Smooth muscle cell (in vitro differentiated cells): ENCODE measurements around the gene MATCAP1. TPM values are rescaled to one million over a fixed set of nuclear protein-coding genes. Genes with fewer than 3 reads are reported as not detected.

Source experiments
- DNase-seq: peaks from one replicate; lab custom pipeline; 2025; ENCODE audit not compliant: unreplicated experiment; lab: John Stamatoyannopoulos, UW
- H2AFZ ChIP-seq: fragments of 200-600 bp; sonication (generic); 2 replicates; pipeline ENCODE4 v1.6.0; 2016; ENCODE audit warnings: antibody characterized with exemption, low read depth, mild to moderate bottlenecking
- H3F3A ChIP-seq: fragments of 200-600 bp; sonication (generic); 2 replicates; pipeline ENCODE4 v1.6.0; 2017; ENCODE audit warnings: antibody characterized with exemption, low read depth
- H3K27ac ChIP-seq: fragments of 200-600 bp; sonication (generic); 2 replicates; pipeline ENCODE4 v1.5.1; 2016; ENCODE audit warnings: low read depth, mild to moderate bottlenecking
- H3K27me3 ChIP-seq: fragments of 200-600 bp; sonication (generic); 2 replicates; pipeline ENCODE4 v1.6.1; 2016; ENCODE audit warnings: low read depth, mild to moderate bottlenecking
- H3K36me3 ChIP-seq: fragments of 200-600 bp; sonication (generic); 2 replicates; pipeline ENCODE4 v1.5.1; 2016; ENCODE audit warnings: low read depth
- H3K4me1 ChIP-seq: fragments of 200-600 bp; sonication (generic); 2 replicates; pipeline ENCODE4 v1.5.1; 2016; ENCODE audit warnings: low read depth
- H3K4me2 ChIP-seq: fragments of 200-600 bp; sonication (generic); 2 replicates; pipeline ENCODE4 v1.6.0; 2016; ENCODE audit warnings: mild to moderate bottlenecking
- H3K4me3 ChIP-seq: fragments of 200-600 bp; sonication (generic); 2 replicates; pipeline ENCODE4 v1.5.1; 2016; ENCODE audit warnings: mild to moderate bottlenecking
- H3K79me2 ChIP-seq: fragments of 200-600 bp; sonication (generic); 2 replicates; pipeline ENCODE4 v1.6.0; 2016; ENCODE audit warnings: low read depth, mild to moderate bottlenecking
- H3K9ac ChIP-seq: fragments of 200-600 bp; sonication (generic); 2 replicates; pipeline ENCODE4 v1.6.0; 2016; ENCODE audit warnings: low read depth
- H3K9me3 ChIP-seq: fragments of 200-600 bp; sonication (generic); replicated peaks from 2 replicates; pipeline ENCODE4 v1.5.1; 2016; ENCODE audit warnings: low read depth
- H4K20me1 ChIP-seq: fragments of 200-600 bp; sonication (generic); 2 replicates; pipeline ENCODE4 v1.6.0; 2016; ENCODE audit warnings: low read depth
- CTCF ChIP-seq: fragments of 200-600 bp; sonication (generic); IDR thresholded peaks from 2 replicates; pipeline ENCODE4 v1.5.1; 2017; ENCODE audit warnings: borderline replicate concordance, mild to moderate bottlenecking, antibody characterized with exemption; ENCODE audit not compliant: insufficient read depth, poor library complexity, severe bottlenecking
- whole genome bisulfite sequencing: methylation state at CpG from one replicate; pipeline ENCODE4 v1.1.7; 2016; ENCODE audit warnings: low lambda C conversion rate; 5-methylcytosine and 5-hydroxymethylcytosine counted together
- polyA plus RNA-seq: library from polyadenylated mRNA; unstranded; fragments of >200 nt; fragmentation: Nextera tagmentation; extraction: Ambion mirVana; gene quantifications from 2 replicates; pipeline ENCODE4 v1.2.1, GENCODE V29; 2016
- total RNA-seq: library from RNA; depleted of rRNA; stranded (reverse); fragments of >200 nt; gene quantifications from 2 replicates; pipeline ENCODE4 v1.2.3, GENCODE V29; 2014

Gene MATCAP1
- total and polyA plus RNA-seq, 2 experiments from 2014 or later: 24.0 to 24.7 TPM

- Histone ChIP-seq H3K4me3 (no peak overlapping the region), H3F3A (no peaks in the 10 kb centered on the region), H4K20me1 (no peaks in the 10 kb centered on the region), H2AFZ (no peak overlapping the region), H3K4me1 (no peaks in the 10 kb centered on the region), H3K9me3 (no peaks in the 10 kb centered on the region), H3K27me3 (no peaks in the 10 kb centered on the region), H3K79me2 (no peaks in the 10 kb centered on the region), H3K36me3 (no peaks in the 10 kb centered on the region), H3K9ac (no peak overlapping the region), H3K4me2 (no peak overlapping the region), H3K27ac (no peak overlapping the region)
- WGBS: 94% methylated on average over 8 of the region's 8 CpGs
- DNase-seq: no peak
- no peak for TF ChIP-seq CTCF
These were observed 22.5 kb upstream of the MATCAP1 start for GRCh38 chr16:67206129-67206837.

GRCh38 chr16:67204076-67204475, 20.3 kb upstream of the MATCAP1 start:
- 91% methylated on average over 4 of the region's 4 CpGs for WGBS

GRCh38 chr16:67202956-67203493, 19.3 kb upstream of the MATCAP1 start:
- Histone ChIP-seq H3K4me1 (no peaks in the 10 kb centered on the region), H3K36me3 (no peaks in the 10 kb centered on the region), H3K9ac (no peak overlapping the region), H3K9me3 (no peaks in the 10 kb centered on the region), H3K27ac (no peak overlapping the region), H3K4me2 (no peak overlapping the region), H4K20me1 (peaks cover 8% of the 10 kb centered on the region), H3K4me3 (no peak overlapping the region), H3F3A (no peaks in the 10 kb centered on the region), H2AFZ (no peak overlapping the region), H3K27me3 (no peaks in the 10 kb centered on the region), H3K79me2 (no peaks in the 10 kb centered on the region)
- 97% methylated on average over 17 of the region's 23 CpGs for WGBS
- no peak for DNase-seq
- no peak for TF ChIP-seq CTCF

More at GRCh38 chr16:67204076-67204475, 20.3 kb upstream of the MATCAP1 start:
- no peaks in the 10 kb centered on the region for H3K4me1 ChIP-seq
- TF ChIP-seq CTCF: no peak
- H3K4me3 ChIP-seq: no peak overlapping the region
- no peaks in the 10 kb centered on the region for H3K36me3 ChIP-seq
- no peaks in the 10 kb centered on the region for H3K79me2 ChIP-seq
- H3K9me3 ChIP-seq: no peaks in the 10 kb centered on the region
- no peak overlapping the region for H3K27ac ChIP-seq
- H3F3A ChIP-seq: no peaks in the 10 kb centered on the region
- H3K4me2 ChIP-seq: no peak overlapping the region
- H4K20me1 ChIP-seq: no peaks in the 10 kb centered on the region
- no peak overlapping the region for H2AFZ ChIP-seq
- no peaks in the 10 kb centered on the region for H3K27me3 ChIP-seq
- no peak for DNase-seq
- H3K9ac ChIP-seq: no peak overlapping the region

- Histone ChIP-seq H3K79me2 (no peaks in the 10 kb centered on the region), H3K4me1 (no peaks in the 10 kb centered on the region), H3K27me3 (no peaks in the 10 kb centered on the region), H3K9me3 (no peaks in the 10 kb centered on the region), H3K27ac (no peak overlapping the region), H4K20me1 (peaks cover 14% of the 10 kb centered on the region), H3K4me3 (no peak overlapping the region), H3K9ac (no peak overlapping the region), H3K4me2 (no peak overlapping the region), H2AFZ (no peak overlapping the region), H3K36me3 (no peaks in the 10 kb centered on the region), H3F3A (no peaks in the 10 kb centered on the region)
- WGBS: over 99% methylated on average over 12 of the region's 12 CpGs
- TF ChIP-seq CTCF: no peak
- no peak for DNase-seq
These were observed 18.7 kb upstream of the MATCAP1 start for GRCh38 chr16:67202426-67202825.
